ENCODE data around the gene JDP2.

DNA sequence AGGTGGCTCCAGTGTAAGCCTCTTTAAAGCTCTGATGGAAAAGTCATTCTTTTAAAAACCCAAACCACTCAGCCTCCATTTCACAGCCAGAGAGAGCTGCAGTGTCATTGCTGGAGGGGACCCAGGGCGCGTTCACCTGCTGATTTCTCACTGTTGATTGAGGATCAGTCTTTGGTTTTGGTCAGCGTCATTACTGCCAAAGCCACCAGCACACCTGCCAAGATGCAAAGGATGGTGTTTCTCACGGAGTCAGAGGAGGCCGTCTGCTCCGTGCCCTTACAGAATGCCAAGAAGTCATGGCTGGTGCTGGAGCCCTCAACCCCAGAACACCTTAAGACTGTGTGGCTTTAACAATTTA is 61.6 kb downstream of the JDP2 start:
- no peak for TF ChIP-seq POLR2A (IDR thresholded peaks at IDR 0.05; ENCODE audit: low read length)
- TF ChIP-seq GATA1 (IDR thresholded peaks at IDR 0.05; ENCODE audit: low read depth, low read length) = no peak

Measured in erythroblast (primary cell).